GM18868 (cell line): Measurements from ENCODE around the gene PTPRE.
A peak's percentile ranks its signal among the peaks of the same experiment; 100 is the strongest.

ENCODE experiments used
- ATAC-seq: cut with Tn5 transposase; IDR thresholded peaks from one replicate; pipeline ENCODE4 v1.9.1; 2021; ENCODE audit warnings: mild to moderate bottlenecking, moderate library complexity; ENCODE audit not compliant: unreplicated experiment

Gene PTPRE

GRCh38 chr10:127907411-127908105 lies 655 bp downstream of the PTPRE start:
- ATAC-seq: no peak

- no peak for ATAC-seq
These were observed 1.4 kb downstream of the PTPRE start for GRCh38 chr10:127908106-127908958.

DNA sequence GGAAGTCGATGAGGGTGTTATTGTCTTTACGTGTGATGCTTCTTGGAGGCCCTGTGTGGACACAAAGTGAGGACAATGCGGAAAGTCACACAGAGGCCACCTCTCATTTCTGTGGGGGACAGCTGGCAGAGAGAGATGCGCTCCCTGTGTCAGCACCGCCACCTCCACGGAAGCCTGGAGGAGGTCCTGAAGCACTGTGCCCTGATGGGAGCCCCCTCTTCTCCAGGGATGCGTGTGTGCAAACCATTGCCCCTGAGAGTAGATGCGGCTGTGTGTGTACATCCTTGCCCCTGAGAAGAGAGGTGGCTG lies 2.0 kb downstream of the PTPRE start:
- no peak for ATAC-seq

- ATAC-seq: no peak
These were observed 3.0 kb downstream of the PTPRE start for GRCh38 chr10:127909716-127910463.

DNA sequence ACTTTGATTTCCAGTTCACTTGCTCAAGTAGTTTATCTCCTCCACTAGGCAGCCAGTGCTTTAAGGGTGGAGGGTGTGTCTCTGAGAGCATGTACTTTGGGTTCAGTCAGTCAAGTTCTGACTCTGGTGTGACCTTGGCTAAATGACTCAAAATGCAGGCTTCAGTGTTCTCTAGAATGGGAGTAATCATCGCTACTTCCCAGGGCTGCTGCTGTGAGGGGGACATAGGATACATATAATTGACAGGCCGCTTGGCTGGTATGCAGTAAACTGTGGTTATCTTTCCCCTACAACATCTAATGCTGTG lies 3.5 kb downstream of the PTPRE start:
- ATAC-seq: no peak

DNA sequence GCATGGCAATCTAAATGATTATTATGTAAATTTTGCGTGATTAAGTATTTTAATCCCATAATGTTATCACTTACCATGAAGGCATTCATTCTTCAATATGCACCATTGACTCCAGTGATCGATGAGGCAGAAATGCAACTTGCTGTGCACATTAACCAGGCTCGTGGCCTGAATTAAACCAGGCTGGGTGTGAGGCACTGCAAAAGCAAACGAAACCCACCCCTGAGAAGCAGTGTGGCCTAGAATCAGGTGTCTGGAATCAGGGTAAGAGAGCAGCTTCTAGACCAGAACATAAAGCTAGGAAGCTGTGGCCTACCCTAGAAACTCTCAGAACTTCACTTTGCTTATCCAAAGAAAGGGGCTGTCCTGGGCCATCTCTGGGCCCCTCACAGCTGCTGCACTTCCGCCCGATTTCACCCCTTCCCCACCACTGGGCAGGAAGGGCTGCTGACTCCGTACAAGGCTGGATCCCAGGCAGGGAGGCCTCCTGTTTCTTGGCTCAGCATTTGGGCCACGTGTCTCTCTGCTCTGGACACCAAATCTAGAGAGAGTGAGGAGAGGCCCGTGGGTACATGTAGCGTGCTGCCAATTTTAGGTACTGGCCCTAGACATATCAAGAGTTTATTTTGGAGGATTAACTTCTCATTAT lies 4.4 kb downstream of the PTPRE start:
- no peak for ATAC-seq

GRCh38 chr10:127911867-127912257 lies 5.0 kb downstream of the PTPRE start:
- ATAC-seq: no peak

- ATAC-seq: no peak
These were observed 5.9 kb downstream of the PTPRE start for GRCh38 chr10:127912607-127913367.

GRCh38 chr10:127913368-127913759 lies 6.5 kb downstream of the PTPRE start:
- no peak for ATAC-seq

DNA sequence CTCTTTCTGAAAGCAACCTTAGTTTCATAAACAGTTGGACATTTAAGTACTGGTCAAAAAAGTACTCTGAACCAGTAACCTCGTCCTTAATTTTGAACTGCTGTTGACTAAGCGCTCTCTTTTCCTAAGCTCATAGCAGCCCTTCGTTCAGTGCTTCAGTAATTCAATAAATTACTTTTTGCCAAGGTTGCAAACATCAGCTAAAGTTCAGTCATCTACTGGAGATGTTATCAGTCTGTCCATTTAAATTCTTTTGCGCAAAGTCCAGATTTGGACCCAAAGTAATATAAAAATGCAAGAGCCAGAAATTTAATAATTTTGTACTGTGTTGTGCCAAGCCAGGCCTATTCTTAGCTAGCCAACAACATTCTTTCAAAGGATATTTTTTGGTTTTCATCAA lies 8.4 kb downstream of the PTPRE start:
- ATAC-seq: no peak

GRCh38 chr10:127916826-127917225 lies 9.9 kb downstream of the PTPRE start:
- no peak for ATAC-seq

DNA sequence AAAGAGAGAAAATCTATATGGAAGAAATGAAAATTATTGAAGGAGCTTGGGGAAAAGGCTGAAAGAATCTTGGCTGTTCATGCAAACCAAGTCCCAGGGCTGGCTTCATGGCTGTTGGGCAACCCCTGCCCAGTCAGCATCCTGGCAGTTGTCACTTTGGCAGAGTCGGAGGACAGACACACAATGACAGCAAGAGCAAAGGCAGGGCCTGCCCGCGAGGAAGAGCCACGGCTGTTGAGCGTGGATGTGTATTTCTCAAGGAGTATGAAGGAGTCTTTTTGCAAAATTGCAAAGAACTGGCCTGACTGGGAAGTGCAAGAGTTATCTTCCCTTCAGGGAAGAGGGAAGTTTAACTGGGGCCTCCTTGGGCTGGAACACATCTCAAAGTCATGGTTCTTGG lies 11.7 kb downstream of the PTPRE start:
- ATAC-seq: no peak

DNA sequence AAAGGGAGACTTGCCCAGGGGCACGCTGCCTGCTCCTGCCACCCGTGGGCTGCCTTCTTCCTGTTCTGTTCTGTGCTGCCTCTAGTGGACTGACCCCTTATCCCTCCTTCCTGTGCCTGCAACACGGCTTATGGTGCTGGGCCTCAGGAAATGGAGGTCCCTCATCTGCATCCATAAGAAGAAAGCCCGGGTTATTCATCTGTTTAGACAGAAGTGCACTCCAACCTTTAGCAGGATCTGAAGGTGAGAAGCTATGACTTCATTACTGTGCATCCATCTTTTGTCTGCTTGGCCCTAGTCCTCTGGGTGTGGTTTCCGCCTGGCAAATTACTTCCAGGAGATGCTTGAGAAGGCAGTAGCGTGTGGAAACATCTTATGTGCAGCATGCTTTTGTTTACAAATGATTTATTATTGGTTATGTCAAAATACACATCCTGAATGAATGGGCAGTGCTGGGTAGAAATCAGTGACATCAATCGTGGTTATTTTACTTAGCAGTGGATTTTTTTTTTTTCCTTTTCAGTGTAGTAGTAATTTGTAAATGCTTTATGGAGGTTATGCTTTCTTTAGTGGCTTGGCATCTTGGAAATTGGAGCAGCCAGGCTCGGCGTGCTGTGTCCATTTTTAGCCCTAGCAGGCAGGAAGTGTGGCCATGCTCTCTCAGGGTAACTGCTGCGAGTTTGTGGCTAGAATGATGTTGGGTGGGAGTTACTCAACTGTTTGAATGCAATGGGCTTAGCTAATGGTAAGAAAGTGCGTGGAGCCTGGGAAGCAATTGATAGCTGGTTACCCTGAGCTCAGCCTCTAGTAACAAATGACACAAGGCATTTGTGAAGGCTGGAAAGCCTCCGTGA lies 12.7 kb downstream of the PTPRE start:
- peak; percentile 40 for ATAC-seq

GRCh38 chr10:127920306-127921074 lies 13.6 kb downstream of the PTPRE start:
- ATAC-seq: no peak

DNA sequence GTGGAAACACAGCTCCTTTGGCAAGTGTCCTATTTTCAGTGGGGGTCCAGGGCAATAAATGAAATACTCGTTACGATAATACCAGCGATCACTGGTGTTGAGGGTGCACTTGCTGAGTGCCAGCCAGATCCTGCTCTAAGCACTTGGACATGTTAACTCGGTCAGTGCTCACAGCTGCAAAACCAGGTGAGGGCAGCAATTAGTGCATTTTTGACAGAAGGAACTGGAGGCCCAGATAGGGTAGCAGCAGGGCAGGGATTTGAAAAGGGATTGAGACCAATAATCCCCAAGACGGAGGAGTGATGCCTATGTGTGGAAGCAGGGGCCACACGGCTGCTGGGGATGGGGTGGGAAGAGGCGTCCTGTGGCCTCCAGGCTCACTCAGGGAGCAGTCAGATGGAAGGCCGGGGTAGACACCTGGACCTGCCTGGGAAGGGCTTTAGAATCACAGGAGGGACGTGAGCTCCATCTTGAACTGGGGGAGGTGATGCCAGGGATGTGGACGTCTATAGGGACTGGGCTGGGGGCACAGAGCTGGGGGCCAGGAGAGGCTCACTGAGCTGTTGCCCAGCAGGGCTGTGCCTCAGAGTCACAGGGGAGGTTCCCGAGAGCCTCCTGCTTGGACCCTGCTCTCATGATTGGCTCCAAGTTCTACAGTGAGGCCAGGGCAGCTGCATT lies 14.3 kb downstream of the PTPRE start:
- no peak for ATAC-seq

GRCh38 chr10:127921753-127922145 lies 14.8 kb downstream of the PTPRE start:
- ATAC-seq: no peak

- ATAC-seq: no peak
These were observed 15.3 kb downstream of the PTPRE start for GRCh38 chr10:127922206-127922605.

DNA sequence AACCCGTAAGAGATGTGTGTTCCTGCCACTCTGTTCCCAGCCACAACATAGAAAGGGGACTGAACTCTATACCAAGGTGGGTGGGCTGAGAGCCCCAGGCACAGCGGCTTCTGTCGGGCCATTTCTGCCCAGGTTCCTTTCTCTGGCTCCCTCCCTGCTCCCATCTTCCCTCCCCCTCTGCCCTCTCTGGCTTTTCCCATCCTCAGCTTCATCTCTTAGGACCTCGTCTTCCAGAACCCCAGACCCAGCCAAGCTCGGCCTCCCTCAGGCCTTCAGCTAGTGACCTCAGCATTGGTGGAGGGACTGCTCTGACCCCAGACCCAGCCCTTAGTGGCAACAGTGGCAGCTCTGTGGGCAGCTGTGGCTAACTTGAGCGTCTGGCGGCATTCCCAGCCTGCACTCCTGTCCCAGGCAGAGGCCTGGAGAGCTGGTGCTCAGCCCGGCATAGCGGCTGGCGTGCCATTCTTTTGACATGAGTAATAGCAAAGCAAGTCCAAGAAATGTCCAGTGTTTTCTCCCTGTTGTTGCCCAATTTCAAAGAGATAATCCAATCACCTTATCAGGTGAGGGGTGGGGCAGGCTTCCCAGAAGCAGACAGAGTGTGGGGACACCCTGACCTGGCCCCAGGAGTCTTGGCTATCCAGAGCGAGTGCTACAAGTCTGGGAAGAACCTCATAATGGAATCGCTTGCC lies 15.9 kb downstream of the PTPRE start:
- ATAC-seq: no peak
